Ishikawa (cell line): ENCODE data around the gene NNAT.

ENCODE experiments used
- EGR1 ChIP-seq: IDR thresholded peaks from 2 replicates; pipeline ENCODE4 v1.6.1; 2012
- RAD21 ChIP-seq: IDR thresholded peaks from 2 replicates; pipeline ENCODE4 v1.6.1; 2012; ENCODE audit warnings: low read depth
- TAF1 ChIP-seq: IDR thresholded peaks from 2 replicates; pipeline ENCODE4 v1.6.1; 2012; ENCODE audit warnings: low read depth, mild to moderate bottlenecking

DNA sequence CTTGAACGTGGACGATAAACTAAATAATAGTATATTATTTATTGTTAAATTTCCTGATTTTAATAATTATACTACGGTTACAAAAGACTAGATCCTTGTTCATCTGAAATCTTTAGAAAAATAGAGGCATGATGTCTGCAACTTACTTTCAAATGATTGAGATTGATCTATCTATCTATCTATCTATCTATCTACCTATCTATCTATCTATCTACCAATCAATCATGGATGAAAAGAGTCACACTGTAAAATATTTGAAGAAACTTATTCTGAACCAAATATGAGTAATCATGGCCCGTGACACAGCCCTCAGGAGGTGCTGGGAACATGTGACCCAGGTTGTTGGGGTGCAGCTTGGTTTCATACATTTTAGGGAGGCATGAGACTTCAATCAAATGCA, 18.4 kb downstream of the NNAT start:
- TF ChIP-seq EGR1 (no peak), TAF1 (no peak), RAD21 (no peak)
